Ascending aorta (tissue), 2 donors: ENCODE results near the gene PPARD. TPM values are rescaled to one million over a fixed set of nuclear protein-coding genes. Genes with fewer than 3 reads are reported as not detected.

Experiments used
- DNase-seq, 2 donors: peaks; one replicate each; pipeline ENCODE4 v3.0.0-alpha.2; 2019; ENCODE audit warnings: low spot score in 2 of 2
- H3K27ac ChIP-seq, 2 donors: fragments of 200-600 bp; sonication (generic); one replicate each; pipeline ENCODE4 v1.5.1; 2016 to 2017; ENCODE audit warnings: mild to moderate bottlenecking in 1 of 2
- H3K27me3 ChIP-seq: fragments of 200-600 bp; sonication (generic); one replicate; pipeline ENCODE4 v1.5.1; 2017
- H3K36me3 ChIP-seq, 2 donors: fragments of 200-600 bp; sonication (generic); one replicate each; pipeline ENCODE4 v1.5.1; 2016
- H3K4me1 ChIP-seq, 2 donors: fragments of 200-600 bp; sonication (generic); one replicate each; pipeline ENCODE4 v1.5.1; 2016 to 2017; ENCODE audit warnings: mild to moderate bottlenecking in 1 of 2
- H3K4me3 ChIP-seq, 2 donors: fragments of 200-600 bp; sonication (generic); one replicate each; pipeline ENCODE4 v1.5.1; 2016 to 2017; ENCODE audit warnings: mild to moderate bottlenecking in 1 of 2
- H3K9me3 ChIP-seq, 2 donors: fragments of 200-600 bp; sonication (generic); one replicate each; pipeline ENCODE4 v1.5.1; 2016
- intact Hi-C: fragments of 100-400 bp; cut with DNase I; formaldehyde crosslinking; loops from one replicate; pipeline ENCODE4 v1.15.1; 2023
- total RNA-seq: library from RNA; depleted of rRNA; stranded (reverse); fragments of >200 nt; gene quantifications from one replicate; pipeline ENCODE4 v1.1.0, GENCODE V29; 2016
- TF ChIP-seq, protein P1 (sequence below), 3 experiments: fragments of 200-600 bp in 2 of 3; fragments of 450-650 bp in 1 of 3; sonication (generic) in 2 of 3; IDR thresholded peaks; one replicate each; pipeline ENCODE4 v1.5.1; 2016 to 2019; ENCODE audit warnings: antibody characterized with exemption in 3 of 3, mild to moderate bottlenecking in 1 of 3, moderate library complexity in 1 of 3

PPARD gene
- total RNA-seq, 1 donor from 2014 or later, result 21.1 TPM

DNA sequence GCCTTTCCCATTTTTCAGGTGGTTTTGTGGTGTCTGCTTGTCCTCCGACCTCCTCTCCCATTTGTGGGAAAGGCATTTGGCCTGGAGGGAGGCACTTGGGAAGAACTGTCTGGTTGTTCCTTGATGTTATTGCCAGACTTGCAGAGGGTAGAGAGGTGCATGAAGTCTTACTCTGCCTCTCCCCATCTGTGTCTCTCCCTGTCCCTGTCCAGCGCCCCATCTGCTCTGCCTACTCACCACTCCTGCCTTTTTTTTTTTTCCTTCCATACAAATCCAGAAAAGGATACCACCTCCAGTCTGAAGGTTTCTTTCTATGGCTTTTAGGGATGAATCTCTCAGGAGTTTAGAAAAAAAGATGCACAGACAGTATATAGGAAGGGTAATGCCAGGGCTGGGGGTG is 19.8 kb downstream of the PPARD start:
- TF ChIP-seq, protein P1, sequence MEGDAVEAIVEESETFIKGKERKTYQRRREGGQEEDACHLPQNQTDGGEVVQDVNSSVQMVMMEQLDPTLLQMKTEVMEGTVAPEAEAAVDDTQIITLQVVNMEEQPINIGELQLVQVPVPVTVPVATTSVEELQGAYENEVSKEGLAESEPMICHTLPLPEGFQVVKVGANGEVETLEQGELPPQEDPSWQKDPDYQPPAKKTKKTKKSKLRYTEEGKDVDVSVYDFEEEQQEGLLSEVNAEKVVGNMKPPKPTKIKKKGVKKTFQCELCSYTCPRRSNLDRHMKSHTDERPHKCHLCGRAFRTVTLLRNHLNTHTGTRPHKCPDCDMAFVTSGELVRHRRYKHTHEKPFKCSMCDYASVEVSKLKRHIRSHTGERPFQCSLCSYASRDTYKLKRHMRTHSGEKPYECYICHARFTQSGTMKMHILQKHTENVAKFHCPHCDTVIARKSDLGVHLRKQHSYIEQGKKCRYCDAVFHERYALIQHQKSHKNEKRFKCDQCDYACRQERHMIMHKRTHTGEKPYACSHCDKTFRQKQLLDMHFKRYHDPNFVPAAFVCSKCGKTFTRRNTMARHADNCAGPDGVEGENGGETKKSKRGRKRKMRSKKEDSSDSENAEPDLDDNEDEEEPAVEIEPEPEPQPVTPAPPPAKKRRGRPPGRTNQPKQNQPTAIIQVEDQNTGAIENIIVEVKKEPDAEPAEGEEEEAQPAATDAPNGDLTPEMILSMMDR (IDR thresholded peaks at IDR 0.05), result no peak
- DNase-seq, result no peak
- no peak overlapping the region for H3K4me3 ChIP-seq
- intact Hi-C loops, result no loop called here
- H3K9me3 ChIP-seq, result no peaks in the 10 kb centered on the region
- no peaks in the 10 kb centered on the region for H3K36me3 ChIP-seq
- no peak overlapping the region for H3K27ac ChIP-seq
- peaks cover 16 to 36% of the 10 kb centered on the region in 2 donors for H3K4me1 ChIP-seq
- H3K27me3 ChIP-seq, result no peaks in the 10 kb centered on the region

DNA sequence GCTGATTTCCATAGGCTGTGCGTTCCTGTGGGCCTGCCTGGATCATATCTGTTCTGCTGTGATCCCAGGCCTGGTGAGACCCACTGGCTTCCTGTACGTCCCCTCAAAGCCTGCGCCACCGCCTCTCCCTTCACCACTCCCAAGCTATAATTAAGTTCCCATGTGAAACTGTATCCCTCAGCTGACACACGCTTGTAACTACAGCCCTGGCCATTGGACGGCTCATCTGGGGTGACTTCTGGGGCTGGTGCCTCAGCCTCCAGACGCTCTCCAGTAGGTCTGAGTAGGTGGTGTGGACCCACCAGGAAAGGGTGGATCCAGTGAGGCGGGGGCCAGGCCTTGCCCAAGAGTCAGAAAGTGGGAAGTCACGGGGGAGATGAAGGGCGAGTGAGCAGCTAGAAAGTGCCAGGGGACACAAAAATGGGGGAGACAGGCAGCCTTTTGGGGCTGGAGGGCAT is 21.0 kb downstream of the PPARD start:
- no peak overlapping the region for H3K27ac ChIP-seq
- no peak overlapping the region for H3K4me3 ChIP-seq
- no peaks in the 10 kb centered on the region for H3K27me3 ChIP-seq
- intact Hi-C loops, result no loop called here
- no peaks in the 10 kb centered on the region for H3K9me3 ChIP-seq
- H3K4me1 ChIP-seq, result peaks cover 9 to 28% of the 10 kb centered on the region in 2 donors
- no peaks in the 10 kb centered on the region for H3K36me3 ChIP-seq
- TF ChIP-seq, protein P1 (IDR thresholded peaks at IDR 0.05), result no peak
- no peak for DNase-seq

DNA sequence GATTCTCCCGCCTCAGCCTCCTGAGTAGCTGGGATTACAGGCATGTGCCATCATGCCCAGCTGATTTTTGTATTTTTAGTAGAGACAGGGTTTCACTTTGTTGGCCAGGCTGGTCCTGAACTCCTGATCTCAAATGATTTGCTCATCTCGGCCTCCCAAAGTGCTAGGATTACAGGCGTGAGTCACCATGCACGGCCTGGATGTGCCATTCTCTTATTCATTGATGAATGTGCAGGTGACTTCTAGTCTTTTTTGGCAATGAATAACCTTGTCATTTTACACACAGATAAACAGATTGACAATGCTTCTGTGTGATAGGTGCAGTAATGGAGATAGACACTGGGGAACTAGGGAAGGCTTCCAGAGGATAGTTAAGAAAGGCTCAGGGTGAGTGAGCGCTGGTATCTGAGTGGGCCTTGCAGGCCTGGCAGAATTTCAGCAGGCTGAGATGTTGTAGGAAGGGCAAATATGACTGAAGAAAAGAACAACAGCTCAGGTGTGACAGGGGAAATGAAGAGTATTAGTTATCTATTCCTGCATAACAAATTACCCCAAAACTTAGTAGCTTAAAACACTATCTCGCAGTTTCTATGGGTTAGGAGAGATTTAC is 23.3 kb downstream of the PPARD start:
- no peak overlapping the region for H3K4me3 ChIP-seq
- no peak overlapping the region for H3K27ac ChIP-seq
- DNase-seq, result no peak
- peaks cover 4 to 17% of the 10 kb centered on the region in 2 donors for H3K4me1 ChIP-seq
- intact Hi-C loops, result no loop called here
- H3K9me3 ChIP-seq, result no peaks in the 10 kb centered on the region
- TF ChIP-seq, protein P1 (IDR thresholded peaks at IDR 0.05), result no peak
- no peaks in the 10 kb centered on the region for H3K36me3 ChIP-seq
- H3K27me3 ChIP-seq, result no peaks in the 10 kb centered on the region

DNA sequence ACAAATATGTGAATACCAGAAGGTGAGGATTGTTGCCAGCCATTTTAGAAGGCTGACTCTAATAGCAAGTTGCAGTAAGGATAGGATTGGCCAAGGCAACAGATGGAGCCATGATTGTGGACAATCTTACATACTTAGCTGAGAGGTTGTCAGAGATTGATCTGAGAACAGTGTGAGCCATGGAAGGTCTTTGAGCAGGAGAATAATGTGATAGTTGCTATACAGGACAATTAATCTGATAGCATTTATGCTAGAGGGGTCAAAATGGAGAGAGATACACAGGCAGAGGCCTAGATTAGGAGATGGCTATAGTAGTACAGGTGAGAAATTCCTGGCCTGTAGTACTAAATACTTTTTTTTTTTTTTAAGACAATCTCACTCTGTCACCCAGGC is 23.8 kb downstream of the PPARD start:
- no peaks in the 10 kb centered on the region for H3K27me3 ChIP-seq
- no peaks in the 10 kb centered on the region for H3K36me3 ChIP-seq
- no peak overlapping the region for H3K27ac ChIP-seq
- H3K4me1 ChIP-seq, result peaks cover 5 to 17% of the 10 kb centered on the region in 2 donors
- no peak for DNase-seq
- H3K9me3 ChIP-seq, result no peaks in the 10 kb centered on the region
- H3K4me3 ChIP-seq, result no peak overlapping the region
- TF ChIP-seq, protein P1 (IDR thresholded peaks at IDR 0.05), result no peak
- intact Hi-C loops, result no loop called here

DNA sequence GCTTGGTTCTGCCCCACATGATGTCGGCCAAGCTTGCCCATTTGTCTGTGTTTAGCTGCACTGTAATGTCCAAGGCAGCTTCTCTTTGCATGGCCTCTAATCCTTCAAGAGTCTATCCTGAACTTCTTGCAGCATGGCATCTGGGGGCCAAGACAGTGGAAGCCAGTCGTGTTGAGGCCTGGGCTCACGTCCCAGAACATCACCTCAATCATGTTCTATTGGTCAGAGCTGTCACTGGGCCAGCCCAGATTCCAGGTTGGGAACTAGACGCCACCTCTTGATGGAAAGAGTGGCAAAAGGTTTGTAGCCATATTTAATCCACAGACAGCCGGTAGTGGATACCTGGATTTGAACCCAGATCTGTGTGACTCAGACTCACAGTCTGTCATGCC is 25.3 kb downstream of the PPARD start:
- intact Hi-C loops, result loop anchor here (2.0 kb wide), 1 partner anchor 25 kb away; the partner anchor contains the start of gene PPARD
- no peak for DNase-seq

More for the DNA sequence above, 25.3 kb downstream of the PPARD start:
- no peaks in the 10 kb centered on the region for H3K36me3 ChIP-seq
- no peaks in the 10 kb centered on the region for H3K9me3 ChIP-seq
- H3K27me3 ChIP-seq, result no peaks in the 10 kb centered on the region
- H3K4me1 ChIP-seq, result peaks cover 5 to 16% of the 10 kb centered on the region in 2 donors
- H3K4me3 ChIP-seq, result no peak overlapping the region
- no peak overlapping the region for H3K27ac ChIP-seq
- TF ChIP-seq, protein P1 (IDR thresholded peaks at IDR 0.05), result no peak
